Measurements from ENCODE around the gene ESRRB.

Gene ESRRB

GRCh38 chr14:76413962-76414600 is 38.1 kb downstream of the ESRRB start:
- no peak for TF ChIP-seq CTCF (IDR thresholded peaks at IDR 0.05; ENCODE audit: insufficient read depth, low read depth, low read length, missing control alignments)
- H3K4me3 ChIP-seq (ENCODE audit: low read length): no peak overlapping the region
- no peak for DNase-seq (ENCODE audit: low read depth)

- no peak for TF ChIP-seq CTCF (IDR thresholded peaks at IDR 0.05; ENCODE audit: insufficient read depth, low read depth, low read length, missing control alignments)
- H3K4me3 ChIP-seq (ENCODE audit: low read length): no peak overlapping the region
- DNase-seq (ENCODE audit: low read depth): no peak
These were observed 43.5 kb downstream of the ESRRB start for GRCh38 chr14:76419399-76419798.

- no peak for TF ChIP-seq CTCF (IDR thresholded peaks at IDR 0.05; ENCODE audit: insufficient read depth, low read depth, low read length, missing control alignments)
- DNase-seq (ENCODE audit: low read depth): no peak
- no peak overlapping the region for H3K4me3 ChIP-seq (ENCODE audit: low read length)
These were observed 44.9 kb downstream of the ESRRB start for GRCh38 chr14:76420827-76421226.

GRCh38 chr14:76421662-76422061 is 45.7 kb downstream of the ESRRB start:
- TF ChIP-seq CTCF (IDR thresholded peaks at IDR 0.05; ENCODE audit: insufficient read depth, low read depth, low read length, missing control alignments): no peak
- H3K4me3 ChIP-seq (ENCODE audit: low read length): no peak overlapping the region
- no peak for DNase-seq (ENCODE audit: low read depth)

- TF ChIP-seq CTCF (IDR thresholded peaks at IDR 0.05; ENCODE audit: insufficient read depth, low read depth, low read length, missing control alignments): no peak
- no peak overlapping the region for H3K4me3 ChIP-seq (ENCODE audit: low read length)
- no peak for DNase-seq (ENCODE audit: low read depth)
These were observed 46.7 kb downstream of the ESRRB start for GRCh38 chr14:76422662-76423061.

- no peak overlapping the region for H3K4me3 ChIP-seq (ENCODE audit: low read length)
- no peak for DNase-seq (ENCODE audit: low read depth)
- no peak for TF ChIP-seq CTCF (IDR thresholded peaks at IDR 0.05; ENCODE audit: insufficient read depth, low read depth, low read length, missing control alignments)
These were observed 47.6 kb downstream of the ESRRB start for GRCh38 chr14:76423534-76423933.

- no peak for TF ChIP-seq CTCF (IDR thresholded peaks at IDR 0.05; ENCODE audit: insufficient read depth, low read depth, low read length, missing control alignments)
- no peak for DNase-seq (ENCODE audit: low read depth)
- no peak overlapping the region for H3K4me3 ChIP-seq (ENCODE audit: low read length)
These were observed 48.4 kb downstream of the ESRRB start for GRCh38 chr14:76424359-76424758.
